SK-N-SH treated with all-trans-retinoic acid at 6 μM for 48 hours (cell line): ENCODE measurements around the gene FOXP3.

Source experiments
- ATAC-seq: fragments of 200-7000 bp; cut with Tn5 transposase; 3 replicates; pipeline ENCODE4 v1.9.1; 2020; ENCODE audit warnings: mild to moderate bottlenecking, moderate library complexity
- ARNTL ChIP-seq: fragments of 450-650 bp; formaldehyde crosslinking; IDR thresholded peaks from 2 replicates; pipeline ENCODE4 v1.5.0; 2020; ENCODE audit warnings: low read depth, mild to moderate bottlenecking, moderate library complexity, borderline replicate concordance
- BACH2 ChIP-seq: fragments of 250-450 bp; sonication (Bioruptor Pico); IDR thresholded peaks from 2 replicates; pipeline ENCODE4 v1.9.0; 2021; ENCODE audit warnings: mild to moderate bottlenecking, borderline replicate concordance
- CREB5 ChIP-seq: fragments of 250-450 bp; sonication (Bioruptor Pico); IDR thresholded peaks from 2 replicates; pipeline ENCODE4 v1.5.1; 2020; ENCODE audit warnings: low read depth, mild to moderate bottlenecking, moderate library complexity
- CSRNP3 ChIP-seq: fragments of 250-450 bp; sonication (Bioruptor Pico); IDR thresholded peaks from 2 replicates; pipeline ENCODE4 v1.5.1; 2021; ENCODE audit warnings: mild to moderate bottlenecking, moderate library complexity
- ESRRG ChIP-seq: fragments of 250-450 bp; sonication (Bioruptor Pico); IDR thresholded peaks from 2 replicates; pipeline ENCODE4 v1.6.1; 2021; ENCODE audit warnings: mild to moderate bottlenecking
- ISL1 ChIP-seq: fragments of 250-450 bp; sonication (Bioruptor Pico); IDR thresholded peaks from 2 replicates; pipeline ENCODE4 v2.1.2; 2022; ENCODE audit warnings: mild to moderate bottlenecking, moderate library complexity
- OSR1 ChIP-seq: fragments of 250-450 bp; sonication (Bioruptor Pico); IDR thresholded peaks from 2 replicates; pipeline ENCODE4 v1.8.0; 2022; ENCODE audit warnings: moderate library complexity, mild to moderate bottlenecking, inconsistent platforms
- PATZ1 ChIP-seq: fragments of 250-450 bp; sonication (Bioruptor Pico); IDR thresholded peaks from 2 replicates; pipeline ENCODE4 v1.8.0; 2020; ENCODE audit warnings: mild to moderate bottlenecking, moderate library complexity, borderline replicate concordance
- POU6F1 ChIP-seq: fragments of 250-450 bp; sonication (Bioruptor Pico); IDR thresholded peaks from 2 replicates; pipeline ENCODE4 v1.8.0; 2021; ENCODE audit warnings: low read depth, mild to moderate bottlenecking, moderate library complexity, borderline replicate concordance
- PPARA ChIP-seq: fragments of 250-450 bp; sonication (Bioruptor Pico); IDR thresholded peaks from 2 replicates; pipeline ENCODE4 v1.5.0; 2020; ENCODE audit warnings: mild to moderate bottlenecking, borderline replicate concordance
- RARB ChIP-seq: fragments of 250-450 bp; sonication (Bioruptor Pico); IDR thresholded peaks from 2 replicates; pipeline ENCODE4 v1.8.0; 2021; ENCODE audit warnings: mild to moderate bottlenecking, moderate library complexity
- SNAI2 ChIP-seq: fragments of 250-450 bp; sonication (Bioruptor Pico); IDR thresholded peaks from 2 replicates; pipeline ENCODE4 v1.5.0; 2020; ENCODE audit warnings: mild to moderate bottlenecking, moderate library complexity
- TCF4 ChIP-seq: fragments of 250-450 bp; sonication (Bioruptor Pico); IDR thresholded peaks from 2 replicates; pipeline ENCODE4 v1.8.0; 2021; ENCODE audit warnings: mild to moderate bottlenecking, moderate library complexity, borderline replicate concordance
- TOX ChIP-seq: fragments of 250-450 bp; sonication (Bioruptor Pico); IDR thresholded peaks from 2 replicates; pipeline ENCODE4 v1.8.0; 2021; ENCODE audit warnings: mild to moderate bottlenecking, moderate library complexity, borderline replicate concordance
- TSHZ2 ChIP-seq: fragments of 250-450 bp; sonication (Bioruptor Pico); IDR thresholded peaks from 2 replicates; pipeline ENCODE4 v1.5.0; 2020; ENCODE audit warnings: mild to moderate bottlenecking, moderate library complexity
- ZC3H10 ChIP-seq: fragments of 250-450 bp; sonication (Bioruptor Pico); IDR thresholded peaks from 2 replicates; pipeline ENCODE4 v1.5.1; 2021; ENCODE audit warnings: mild to moderate bottlenecking, moderate library complexity
- ZFP3 ChIP-seq: fragments of 250-450 bp; sonication (Bioruptor Pico); IDR thresholded peaks from 2 replicates; pipeline ENCODE4 v1.5.0; 2020; ENCODE audit warnings: mild to moderate bottlenecking, moderate library complexity
- ZFP30 ChIP-seq: fragments of 450-650 bp; formaldehyde crosslinking; IDR thresholded peaks from 2 replicates; pipeline ENCODE4 v1.5.0; 2022; ENCODE audit warnings: mild to moderate bottlenecking, moderate library complexity
- ZNF565 ChIP-seq: fragments of 450-650 bp; formaldehyde crosslinking; conservative IDR thresholded peaks from 2 replicates; pipeline ENCODE4 v1.5.0; 2020; ENCODE audit warnings: low read depth, mild to moderate bottlenecking, moderate library complexity
- ZNF8 ChIP-seq: fragments of 450-650 bp; formaldehyde crosslinking; IDR thresholded peaks from 2 replicates; pipeline ENCODE4 v1.5.0; 2020; ENCODE audit warnings: mild to moderate bottlenecking, moderate library complexity

FOXP3 gene

GRCh38 chrX:49203536-49203935, 61.0 kb downstream of the FOXP3 start (continued):
- TF ChIP-seq ZNF8 (CRISPR knock-in tag) (no peak), ISL1 (no peak), TOX (CRISPR knock-in tag) (no peak), BACH2 (CRISPR knock-in tag) (no peak), ZC3H10 (CRISPR knock-in tag) (no peak)

- no peak for TF ChIP-seq ZFP3 (CRISPR knock-in tag)
- no peak for TF ChIP-seq PATZ1 (CRISPR knock-in tag)
- TF ChIP-seq ZC3H10 (CRISPR knock-in tag), result no peak
- no peak for TF ChIP-seq ISL1
- no peak for TF ChIP-seq CREB5 (CRISPR knock-in tag)
- TF ChIP-seq POU6F1 (CRISPR knock-in tag), result no peak
- no peak for TF ChIP-seq RARB
- no peak for TF ChIP-seq ZNF565 (CRISPR knock-in tag)
- TF ChIP-seq TCF4, result no peak
- no peak for TF ChIP-seq ZNF8 (CRISPR knock-in tag)
- TF ChIP-seq ESRRG (CRISPR knock-in tag), result no peak
- TF ChIP-seq SNAI2 (CRISPR knock-in tag), result no peak
- TF ChIP-seq OSR1, result no peak
- TF ChIP-seq PPARA (CRISPR knock-in tag), result no peak
- no peak for TF ChIP-seq BACH2 (CRISPR knock-in tag)
- TF ChIP-seq TSHZ2 (CRISPR knock-in tag), result no peak
- no peak for TF ChIP-seq ARNTL (CRISPR knock-in tag)
- no peak for TF ChIP-seq ZFP30 (CRISPR knock-in tag)
- TF ChIP-seq CSRNP3 (CRISPR knock-in tag), result no peak
Measured at GRCh38 chrX:49202022-49202421, 62.5 kb downstream of the FOXP3 start.

More at GRCh38 chrX:49202022-49202421, 62.5 kb downstream of the FOXP3 start:
- no peak for ATAC-seq
